Smooth muscle cell (in vitro differentiated cells): ENCODE results near the gene MFSD2B. TPM values are rescaled to one million over a fixed set of nuclear protein-coding genes. Genes with fewer than 3 reads are reported as not detected.

Source experiments
- DNase-seq: peaks from one replicate; lab custom pipeline; 2025; ENCODE audit not compliant: unreplicated experiment; lab: John Stamatoyannopoulos, UW
- H2AFZ ChIP-seq: fragments of 200-600 bp; sonication (generic); 2 replicates; pipeline ENCODE4 v1.6.0; 2016; ENCODE audit warnings: antibody characterized with exemption, low read depth, mild to moderate bottlenecking
- H3F3A ChIP-seq: fragments of 200-600 bp; sonication (generic); 2 replicates; pipeline ENCODE4 v1.6.0; 2017; ENCODE audit warnings: antibody characterized with exemption, low read depth
- H3K27ac ChIP-seq: fragments of 200-600 bp; sonication (generic); 2 replicates; pipeline ENCODE4 v1.5.1; 2016; ENCODE audit warnings: low read depth, mild to moderate bottlenecking
- H3K27me3 ChIP-seq: fragments of 200-600 bp; sonication (generic); 2 replicates; pipeline ENCODE4 v1.6.1; 2016; ENCODE audit warnings: low read depth, mild to moderate bottlenecking
- H3K36me3 ChIP-seq: fragments of 200-600 bp; sonication (generic); 2 replicates; pipeline ENCODE4 v1.5.1; 2016; ENCODE audit warnings: low read depth
- H3K4me1 ChIP-seq: fragments of 200-600 bp; sonication (generic); 2 replicates; pipeline ENCODE4 v1.5.1; 2016; ENCODE audit warnings: low read depth
- H3K4me2 ChIP-seq: fragments of 200-600 bp; sonication (generic); 2 replicates; pipeline ENCODE4 v1.6.0; 2016; ENCODE audit warnings: mild to moderate bottlenecking
- H3K4me3 ChIP-seq: fragments of 200-600 bp; sonication (generic); 2 replicates; pipeline ENCODE4 v1.5.1; 2016; ENCODE audit warnings: mild to moderate bottlenecking
- H3K79me2 ChIP-seq: fragments of 200-600 bp; sonication (generic); 2 replicates; pipeline ENCODE4 v1.6.0; 2016; ENCODE audit warnings: low read depth, mild to moderate bottlenecking
- H3K9ac ChIP-seq: fragments of 200-600 bp; sonication (generic); 2 replicates; pipeline ENCODE4 v1.6.0; 2016; ENCODE audit warnings: low read depth
- H3K9me3 ChIP-seq: fragments of 200-600 bp; sonication (generic); replicated peaks from 2 replicates; pipeline ENCODE4 v1.5.1; 2016; ENCODE audit warnings: low read depth
- H4K20me1 ChIP-seq: fragments of 200-600 bp; sonication (generic); 2 replicates; pipeline ENCODE4 v1.6.0; 2016; ENCODE audit warnings: low read depth
- WGBS: methylation state at CpG from one replicate; pipeline ENCODE4 v1.1.7; 2016; ENCODE audit warnings: low lambda C conversion rate; 5-methylcytosine and 5-hydroxymethylcytosine counted together
- polyA plus RNA-seq: library from polyadenylated mRNA; unstranded; fragments of >200 nt; fragmentation: Nextera tagmentation; extraction: Ambion mirVana; gene quantifications from 2 replicates; pipeline ENCODE4 v1.2.1, GENCODE V29; 2016
- total RNA-seq: library from RNA; depleted of rRNA; stranded (reverse); fragments of >200 nt; gene quantifications from 2 replicates; pipeline ENCODE4 v1.2.3, GENCODE V29; 2014
- TF ChIP-seq, protein P1 (sequence below): fragments of 200-600 bp; sonication (generic); IDR thresholded peaks from 2 replicates; pipeline ENCODE4 v1.5.1; 2017; ENCODE audit warnings: borderline replicate concordance, mild to moderate bottlenecking, antibody characterized with exemption; ENCODE audit not compliant: insufficient read depth, poor library complexity, severe bottlenecking

MFSD2B gene, protein sequence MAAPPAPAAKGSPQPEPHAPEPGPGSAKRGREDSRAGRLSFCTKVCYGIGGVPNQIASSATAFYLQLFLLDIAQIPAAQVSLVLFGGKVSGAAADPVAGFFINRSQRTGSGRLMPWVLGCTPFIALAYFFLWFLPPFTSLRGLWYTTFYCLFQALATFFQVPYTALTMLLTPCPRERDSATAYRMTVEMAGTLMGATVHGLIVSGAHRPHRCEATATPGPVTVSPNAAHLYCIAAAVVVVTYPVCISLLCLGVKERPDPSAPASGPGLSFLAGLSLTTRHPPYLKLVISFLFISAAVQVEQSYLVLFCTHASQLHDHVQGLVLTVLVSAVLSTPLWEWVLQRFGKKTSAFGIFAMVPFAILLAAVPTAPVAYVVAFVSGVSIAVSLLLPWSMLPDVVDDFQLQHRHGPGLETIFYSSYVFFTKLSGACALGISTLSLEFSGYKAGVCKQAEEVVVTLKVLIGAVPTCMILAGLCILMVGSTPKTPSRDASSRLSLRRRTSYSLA
- 0.04 TPM in 1 of 2 replicates, not detected in the other for total RNA-seq
- polyA plus RNA-seq: 0.54 and 1.7 TPM in 2 replicates

DNA sequence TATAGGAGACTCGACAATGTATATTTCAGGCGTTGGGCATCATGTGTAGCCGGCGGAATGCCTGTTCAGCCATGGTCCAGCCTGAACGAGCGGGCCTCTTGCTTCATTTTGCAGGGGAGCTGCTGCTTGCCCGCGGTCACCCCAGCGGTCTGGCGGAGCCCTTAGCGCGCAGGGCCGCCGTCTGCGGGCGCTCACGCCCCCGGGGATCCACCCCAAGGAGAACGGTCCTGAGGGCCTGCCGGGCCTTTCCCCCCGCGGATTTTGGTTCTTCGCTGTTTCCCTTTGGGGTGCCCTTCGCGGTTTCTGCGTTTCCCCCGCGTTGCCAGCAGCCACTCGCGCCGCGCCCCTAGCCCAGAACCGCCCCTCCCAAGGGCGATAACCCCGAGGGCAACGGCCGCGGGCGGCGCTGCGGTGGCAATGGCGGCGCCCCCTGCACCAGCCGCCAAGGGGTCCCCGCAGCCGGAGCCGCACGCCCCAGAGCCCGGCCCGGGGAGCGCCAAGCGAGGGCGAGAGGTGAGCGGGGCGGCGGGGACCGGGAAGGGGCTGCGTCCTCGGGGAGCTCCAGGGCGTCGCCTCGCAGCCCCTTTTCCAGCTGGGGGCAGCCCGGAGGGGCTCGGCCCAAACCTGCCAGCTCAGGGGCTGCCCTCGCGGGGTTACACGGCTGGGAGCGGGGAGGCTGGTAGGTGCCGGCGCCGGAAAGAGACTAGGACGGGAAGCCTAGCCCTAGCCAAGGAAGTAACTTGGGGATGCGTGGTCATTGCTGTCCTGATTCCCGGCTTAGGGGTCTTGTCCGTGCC, at the start of gene MFSD2B:
Gene MFSD2B (plus strand): TSS at position 406 of the 797 bp plus-strand sequence. CDS start 12 bp downstream, at position 418.
- Histone ChIP-seq H4K20me1 (no peaks in the 10 kb centered on the region), H3K9ac (no peak within 1 kb of the TSS), H3K4me1 (no peaks in the 10 kb centered on the region), H2AFZ (no peak within 1 kb of the TSS), H3K79me2 (no peaks in the 10 kb centered on the region), H3K36me3 (no peaks in the 10 kb centered on the region), H3K9me3 (no peaks in the 10 kb centered on the region), H3K4me3 (peak within 1 kb of the TSS; percentile 54), H3K27ac (no peak within 1 kb of the TSS), H3K27me3 (peaks cover 39% of the 10 kb centered on the region), H3F3A (no peaks in the 10 kb centered on the region), H3K4me2 (peak within 1 kb of the TSS; percentile 91)
- WGBS: 19% methylated on average over 61 of the region's 75 CpGs
- no peak for DNase-seq
- TF ChIP-seq, protein P1, sequence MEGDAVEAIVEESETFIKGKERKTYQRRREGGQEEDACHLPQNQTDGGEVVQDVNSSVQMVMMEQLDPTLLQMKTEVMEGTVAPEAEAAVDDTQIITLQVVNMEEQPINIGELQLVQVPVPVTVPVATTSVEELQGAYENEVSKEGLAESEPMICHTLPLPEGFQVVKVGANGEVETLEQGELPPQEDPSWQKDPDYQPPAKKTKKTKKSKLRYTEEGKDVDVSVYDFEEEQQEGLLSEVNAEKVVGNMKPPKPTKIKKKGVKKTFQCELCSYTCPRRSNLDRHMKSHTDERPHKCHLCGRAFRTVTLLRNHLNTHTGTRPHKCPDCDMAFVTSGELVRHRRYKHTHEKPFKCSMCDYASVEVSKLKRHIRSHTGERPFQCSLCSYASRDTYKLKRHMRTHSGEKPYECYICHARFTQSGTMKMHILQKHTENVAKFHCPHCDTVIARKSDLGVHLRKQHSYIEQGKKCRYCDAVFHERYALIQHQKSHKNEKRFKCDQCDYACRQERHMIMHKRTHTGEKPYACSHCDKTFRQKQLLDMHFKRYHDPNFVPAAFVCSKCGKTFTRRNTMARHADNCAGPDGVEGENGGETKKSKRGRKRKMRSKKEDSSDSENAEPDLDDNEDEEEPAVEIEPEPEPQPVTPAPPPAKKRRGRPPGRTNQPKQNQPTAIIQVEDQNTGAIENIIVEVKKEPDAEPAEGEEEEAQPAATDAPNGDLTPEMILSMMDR: no peak

DNA sequence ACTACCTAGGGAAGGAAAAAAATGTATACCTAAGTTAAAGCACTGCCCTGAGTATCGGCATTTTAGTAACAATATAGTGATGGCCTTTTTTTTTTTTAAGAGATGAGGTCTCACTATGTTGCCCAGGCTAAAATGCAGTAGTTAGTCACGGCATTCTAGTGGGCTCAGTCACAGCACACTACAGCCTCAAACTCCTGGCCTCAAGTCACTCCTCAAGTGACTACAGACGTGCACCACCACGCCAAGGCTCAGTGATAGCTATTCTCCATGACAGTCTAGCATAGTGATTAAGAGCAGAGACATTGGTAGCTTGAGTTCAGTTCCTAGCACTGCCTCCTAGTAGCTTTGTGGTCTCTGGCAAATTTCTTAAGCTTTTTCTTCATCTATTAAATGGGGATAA, 42.0 kb upstream of the MFSD2B start:
- Histone ChIP-seq H3K4me3 (no peak overlapping the region), H3K9me3 (no peaks in the 10 kb centered on the region), H3K4me2 (no peak overlapping the region), H4K20me1 (no peaks in the 10 kb centered on the region), H3F3A (no peaks in the 10 kb centered on the region), H3K9ac (no peak overlapping the region), H3K27me3 (no peaks in the 10 kb centered on the region), H3K79me2 (no peaks in the 10 kb centered on the region), H3K4me1 (no peaks in the 10 kb centered on the region), H3K27ac (no peak overlapping the region), H2AFZ (no peak overlapping the region), H3K36me3 (no peaks in the 10 kb centered on the region)
- TF ChIP-seq, protein P1: no peak
- DNase-seq: no peak
- 92% methylated on average over 4 of the region's 4 CpGs for WGBS

DNA sequence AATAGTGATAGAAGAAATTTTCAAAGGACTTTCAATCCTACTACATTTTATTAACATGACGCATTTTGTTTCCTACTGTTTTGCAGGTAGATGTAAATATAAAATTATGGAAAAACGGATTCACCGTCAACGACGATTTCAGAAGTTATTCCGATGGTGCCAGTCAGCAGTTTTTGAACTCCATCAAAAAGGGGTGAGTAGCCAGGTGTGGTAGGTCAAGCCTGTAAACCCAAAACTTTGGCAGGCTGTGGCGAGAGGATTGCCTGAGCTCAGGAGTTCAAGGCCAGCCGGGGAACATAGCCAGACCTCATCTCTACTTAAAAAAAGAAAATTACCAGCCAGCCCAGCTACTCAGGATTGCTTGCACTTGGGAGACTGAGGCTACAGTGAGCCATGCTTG, 33.0 kb upstream of the MFSD2B start:
- no peaks in the 10 kb centered on the region for H3K9me3 ChIP-seq
- H3K9ac ChIP-seq: no peak overlapping the region
- no peaks in the 10 kb centered on the region for H3F3A ChIP-seq
- peaks cover 3% of the 10 kb centered on the region for H3K36me3 ChIP-seq
- H3K4me1 ChIP-seq: no peaks in the 10 kb centered on the region
- H3K79me2 ChIP-seq: no peaks in the 10 kb centered on the region
- H3K4me3 ChIP-seq: no peak overlapping the region
- no peaks in the 10 kb centered on the region for H4K20me1 ChIP-seq
- no peak for DNase-seq
- no peak overlapping the region for H2AFZ ChIP-seq
- 98% methylated on average over 8 of the region's 8 CpGs for WGBS
- TF ChIP-seq, protein P1: no peak
- no peak overlapping the region for H3K4me2 ChIP-seq
- no peak overlapping the region for H3K27ac ChIP-seq
- H3K27me3 ChIP-seq: no peaks in the 10 kb centered on the region
